Keratinocyte (primary cell): Measurements from ENCODE around the gene GDAP2. TPM values are rescaled to one million over a fixed set of nuclear protein-coding genes. Genes with fewer than 3 reads are reported as not detected.

ENCODE experiments used
- DNase-seq: peaks from one replicate; pipeline ENCODE4 v3.0.0-alpha.2; 2011; ENCODE audit warnings: low read depth, missing footprints, low spot score
- FAIRE-seq: peaks from 2 replicates; lab custom pipeline; 2011; peaks lifted over from hg19 to GRCh38; lab: Jason Lieb, UNC
- H2AFZ ChIP-seq: 2 replicates; pipeline ENCODE4 v1.6.0; 2012; ENCODE audit warnings: low read length, control low read depth, inconsistent platforms; ENCODE audit not compliant: control insufficient read depth
- H3K27ac ChIP-seq: 2 replicates; pipeline ENCODE4 v1.5.1; 2011; ENCODE audit warnings: low read length; ENCODE audit not compliant: control insufficient read depth, insufficient read depth
- H3K27me3 ChIP-seq: 3 replicates; pipeline ENCODE4 v1.6.0; 2011; ENCODE audit warnings: low read length; ENCODE audit not compliant: control insufficient read depth, insufficient read depth; ENCODE audit errors: extremely low read depth
- H3K36me3 ChIP-seq, 2 experiments: 2 replicates in 1 of 2; 3 replicates in 1 of 2; pipeline ENCODE4 v1.5.1; 2011; ENCODE audit warnings: low read length in 2 of 2, mild to moderate bottlenecking in 1 of 2; ENCODE audit not compliant: control insufficient read depth in 2 of 2, insufficient read depth in 2 of 2; ENCODE audit errors: extremely low read depth in 1 of 2
- H3K4me1 ChIP-seq: 3 replicates; pipeline ENCODE4 v1.5.1; 2011; ENCODE audit warnings: low read length; ENCODE audit not compliant: control insufficient read depth, insufficient read depth; ENCODE audit errors: extremely low read depth
- H3K4me2 ChIP-seq: 3 replicates; pipeline ENCODE4 v1.6.0; 2011; ENCODE audit warnings: low read depth, low read length; ENCODE audit not compliant: control insufficient read depth, insufficient read depth; ENCODE audit errors: extremely low read depth
- H3K4me3 ChIP-seq, 3 experiments: fragments of 200-600 bp in 1 of 3; sonication (generic) in 1 of 3; 2 replicates in 2 of 3; 3 replicates in 1 of 3; pipeline ENCODE4 v1.5.1; 2011 to 2016; ENCODE audit warnings: low read length in 3 of 3, mild to moderate bottlenecking in 3 of 3, control low read depth in 2 of 3, inconsistent platforms in 1 of 3, low read depth in 1 of 3, mixed read lengths in 1 of 3, mixed run types in 1 of 3, moderate library complexity in 1 of 3; ENCODE audit not compliant: control insufficient read depth in 2 of 3, insufficient read depth in 2 of 3; ENCODE audit errors: extremely low read depth in 1 of 3
- H3K79me2 ChIP-seq: 2 replicates; pipeline ENCODE4 v1.6.0; 2012; ENCODE audit warnings: low read length; ENCODE audit not compliant: control insufficient read depth, insufficient read depth
- H3K9ac ChIP-seq: 3 replicates; pipeline ENCODE4 v1.6.0; 2011; ENCODE audit warnings: low read length; ENCODE audit not compliant: control insufficient read depth, insufficient read depth; ENCODE audit errors: extremely low read depth
- H3K9me1 ChIP-seq: 3 replicates; pipeline ENCODE4 v1.6.0; 2011; ENCODE audit warnings: low read length; ENCODE audit not compliant: control insufficient read depth, insufficient read depth; ENCODE audit errors: extremely low read depth
- H3K9me3 ChIP-seq: 2 replicates; pipeline ENCODE4 v1.5.1; 2012; ENCODE audit warnings: low read depth, low read length; ENCODE audit not compliant: control insufficient read depth
- H4K20me1 ChIP-seq: 3 replicates; pipeline ENCODE4 v1.6.0; 2011; ENCODE audit warnings: low read length; ENCODE audit not compliant: control insufficient read depth, insufficient read depth; ENCODE audit errors: extremely low read depth
- EZH2 ChIP-seq: IDR thresholded peaks from one replicate; pipeline ENCODE4 v1.6.1; 2012; ENCODE audit warnings: inconsistent platforms, mild to moderate bottlenecking, low read length, moderate library complexity
- dilution Hi-C: fragments of 300-500 bp; cut with MboI; formaldehyde crosslinking; loops from one replicate; pipeline ENCODE4 v1.7.0; 2020; ENCODE audit warnings: low sequenced_read_pairs; ENCODE audit not compliant: extremely low pct_ligation_motif_present
- polyA plus RNA-seq, 5 experiments: library from polyadenylated mRNA; depleted of rRNA in 3 of 5; stranded (reverse) in 3 of 5; stranded (forward) in 1 of 5; unstranded in 1 of 5; fragments of >200 nt; gene quantifications; 1 replicate in 1 of 5; 2 replicates in 3 of 5; 3 replicates in 1 of 5; pipeline versions ENCODE4 v1.2.1 to v1.2.3, GENCODE V29; 2011 to 2012; ENCODE audit warnings: missing spikeins in 2 of 5, low read depth in 1 of 5, low replicate concordance in 1 of 5
- TF ChIP-seq, protein P1 (sequence below), 3 experiments: IDR thresholded peaks in 1 of 3; conservative IDR thresholded peaks in 1 of 3; optimal IDR thresholded peaks in 1 of 3; 2 replicates in 2 of 3; 3 replicates in 1 of 3; pipeline versions ENCODE3 to v1.5.1; 2011; ENCODE audit warnings: low read length in 3 of 3, mild to moderate bottlenecking in 3 of 3, moderate library complexity in 2 of 3, control low read depth in 1 of 3, inconsistent platforms in 1 of 3; ENCODE audit not compliant: insufficient read depth in 2 of 3; ENCODE audit errors: extremely low read depth in 1 of 3

Gene GDAP2
- polyA plus RNA-seq, 1 donor (not counting 4 experiments of a cell fraction or from before 2014, with no cell fraction given), result 15.7 TPM

DNA sequence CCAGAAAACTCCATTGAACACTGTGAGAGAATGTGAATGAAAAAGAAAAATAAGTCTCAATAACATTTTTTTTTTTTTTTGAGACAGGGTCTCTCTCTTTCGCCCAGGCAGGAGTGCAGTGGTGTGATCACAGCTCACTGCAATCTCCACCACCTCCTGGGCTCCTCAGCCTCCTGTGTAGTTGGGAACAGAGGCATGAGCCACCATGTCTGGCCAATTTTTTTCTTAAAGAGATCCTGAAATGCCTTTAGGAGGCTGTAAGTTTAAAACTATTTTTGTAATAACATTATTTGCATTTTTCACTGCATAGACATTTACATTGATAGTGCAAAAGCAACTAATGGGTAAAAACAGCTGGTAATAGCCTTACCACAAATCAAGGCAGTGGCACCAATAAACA lies 35.3 kb downstream of the GDAP2 start:
- H3K4me3 ChIP-seq, result no peak overlapping the region
- dilution Hi-C loops, result no loop called here
- no peak for FAIRE-seq

DNA sequence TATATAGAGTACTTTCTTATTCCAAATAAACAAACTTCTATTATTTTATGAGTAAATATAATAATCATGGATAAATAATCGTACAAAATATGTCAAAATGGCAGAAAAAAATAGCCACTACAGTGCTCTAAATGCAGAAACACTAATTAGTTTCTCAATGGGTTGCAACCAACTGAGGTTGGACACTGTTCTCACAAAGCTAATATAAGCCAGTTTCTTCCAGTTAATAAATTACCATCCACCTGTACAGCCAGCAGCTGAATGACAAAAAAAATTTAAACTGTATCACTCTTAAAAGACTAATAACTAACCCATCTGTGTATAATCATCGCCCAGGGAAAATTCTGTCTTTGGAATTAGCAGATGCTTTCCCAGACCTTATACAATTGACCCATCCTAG lies 36.9 kb downstream of the GDAP2 start:
- peaks cover 0 to 3% of the 10 kb centered on the region in 2 experiments for H3K36me3 ChIP-seq
- no peaks in the 10 kb centered on the region for H3K79me2 ChIP-seq
- H3K4me1 ChIP-seq, result no peaks in the 10 kb centered on the region
- H3K27ac ChIP-seq, result no peak overlapping the region
- no peaks in the 10 kb centered on the region for H3K27me3 ChIP-seq
- H3K9ac ChIP-seq, result no peak overlapping the region
- no peak overlapping the region for H3K4me2 ChIP-seq
- H3K9me3 ChIP-seq, result no peaks in the 10 kb centered on the region
- H3K9me1 ChIP-seq, result no peaks in the 10 kb centered on the region
- DNase-seq (no peak), FAIRE-seq (no peak)
- H2AFZ ChIP-seq, result no peak overlapping the region
- H4K20me1 ChIP-seq, result no peaks in the 10 kb centered on the region
- TF ChIP-seq EZH2, result no peak
- TF ChIP-seq, protein P1, sequence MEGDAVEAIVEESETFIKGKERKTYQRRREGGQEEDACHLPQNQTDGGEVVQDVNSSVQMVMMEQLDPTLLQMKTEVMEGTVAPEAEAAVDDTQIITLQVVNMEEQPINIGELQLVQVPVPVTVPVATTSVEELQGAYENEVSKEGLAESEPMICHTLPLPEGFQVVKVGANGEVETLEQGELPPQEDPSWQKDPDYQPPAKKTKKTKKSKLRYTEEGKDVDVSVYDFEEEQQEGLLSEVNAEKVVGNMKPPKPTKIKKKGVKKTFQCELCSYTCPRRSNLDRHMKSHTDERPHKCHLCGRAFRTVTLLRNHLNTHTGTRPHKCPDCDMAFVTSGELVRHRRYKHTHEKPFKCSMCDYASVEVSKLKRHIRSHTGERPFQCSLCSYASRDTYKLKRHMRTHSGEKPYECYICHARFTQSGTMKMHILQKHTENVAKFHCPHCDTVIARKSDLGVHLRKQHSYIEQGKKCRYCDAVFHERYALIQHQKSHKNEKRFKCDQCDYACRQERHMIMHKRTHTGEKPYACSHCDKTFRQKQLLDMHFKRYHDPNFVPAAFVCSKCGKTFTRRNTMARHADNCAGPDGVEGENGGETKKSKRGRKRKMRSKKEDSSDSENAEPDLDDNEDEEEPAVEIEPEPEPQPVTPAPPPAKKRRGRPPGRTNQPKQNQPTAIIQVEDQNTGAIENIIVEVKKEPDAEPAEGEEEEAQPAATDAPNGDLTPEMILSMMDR (optimal IDR thresholded peaks at IDR 0.05 in 1 of 3, IDR thresholded peaks at IDR 0.05 in 1 of 3, conservative IDR thresholded peaks at IDR 0.05 in 1 of 3; ENCODE audit: extremely low read depth in 1 of 3, insufficient read depth in 2 of 3, low read length in 3 of 3), result no peak
- no peak overlapping the region for H3K4me3 ChIP-seq
- dilution Hi-C loops, result no loop called here

More for the DNA sequence above, 35.3 kb downstream of the GDAP2 start:
- no peaks in the 10 kb centered on the region for H3K79me2 ChIP-seq
- H3K36me3 ChIP-seq, result peaks cover 2 to 11% of the 10 kb centered on the region in 2 experiments
- no peak overlapping the region for H2AFZ ChIP-seq
- no peaks in the 10 kb centered on the region for H3K9me1 ChIP-seq
- H3K4me1 ChIP-seq, result no peaks in the 10 kb centered on the region
- no peaks in the 10 kb centered on the region for H4K20me1 ChIP-seq
- no peak for TF ChIP-seq EZH2
- TF ChIP-seq, protein P1 (optimal IDR thresholded peaks at IDR 0.05 in 1 of 3, IDR thresholded peaks at IDR 0.05 in 1 of 3, conservative IDR thresholded peaks at IDR 0.05 in 1 of 3; ENCODE audit: extremely low read depth in 1 of 3, insufficient read depth in 2 of 3, low read length in 3 of 3), result no peak
- no peak overlapping the region for H3K9ac ChIP-seq
- no peaks in the 10 kb centered on the region for H3K27me3 ChIP-seq
- H3K9me3 ChIP-seq, result no peaks in the 10 kb centered on the region
- H3K27ac ChIP-seq, result no peak overlapping the region
- H3K4me2 ChIP-seq, result no peak overlapping the region
- DNase-seq, result no peak
